Measurements from ENCODE around the gene SDHAF1.

SDHAF1 gene

GRCh38 chr19:35959040-35959967 lies 35.7 kb upstream of the SDHAF1 start:
- H4K20me1 ChIP-seq (ENCODE audit: insufficient read depth, low read length, poor library complexity, severe bottlenecking): no peaks in the 10 kb centered on the region
- no peaks in the 10 kb centered on the region for H3K27me3 ChIP-seq (ENCODE audit: insufficient read depth, low read length, poor library complexity, severe bottlenecking)
- no peak overlapping the region for H3K9ac ChIP-seq (ENCODE audit: low read depth, low read length, poor library complexity, severe bottlenecking)
- TF ChIP-seq CTCF (conservative IDR thresholded peaks at IDR 0.05; ENCODE audit: low read length) (no peak), EZH2phosphoT487 (IDR thresholded peaks at IDR 0.05; ENCODE audit: borderline replicate concordance) (no peak)
- H3K4me2 ChIP-seq (ENCODE audit: low read depth, low read length, poor library complexity, severe bottlenecking): no peak overlapping the region
- no peaks in the 10 kb centered on the region for H3K9me2 ChIP-seq (replicated peaks; ENCODE audit: low read depth, low read length)
- H3K79me2 ChIP-seq (ENCODE audit: insufficient read depth, low read length): no peaks in the 10 kb centered on the region
- no peak overlapping the region for H2AFZ ChIP-seq (ENCODE audit: low read length)
- no peaks in the 10 kb centered on the region for H3K4me1 ChIP-seq (ENCODE audit: insufficient read depth, low read length, poor library complexity, severe bottlenecking)
- H3K9me3 ChIP-seq (ENCODE audit: insufficient read depth, low read depth, low read length): no peaks in the 10 kb centered on the region
- H3F3A ChIP-seq (ENCODE audit: low read depth): no peaks in the 10 kb centered on the region
- no peaks in the 10 kb centered on the region for H3K36me3 ChIP-seq (ENCODE audit: insufficient read depth, low read length)
- no peak overlapping the region for H3K4me3 ChIP-seq (ENCODE audit: low read length, poor library complexity, severe bottlenecking)

GRCh38 chr19:35959968-35960320 lies 35.0 kb upstream of the SDHAF1 start:
- H3K9me3 ChIP-seq (ENCODE audit: insufficient read depth, low read depth, low read length): no peaks in the 10 kb centered on the region
- H3K4me2 ChIP-seq (ENCODE audit: low read depth, low read length, poor library complexity, severe bottlenecking): no peak overlapping the region
- H3K9ac ChIP-seq (ENCODE audit: low read depth, low read length, poor library complexity, severe bottlenecking): no peak overlapping the region
- H2AFZ ChIP-seq (ENCODE audit: low read length): no peak overlapping the region
- H3K79me2 ChIP-seq (ENCODE audit: insufficient read depth, low read length): no peaks in the 10 kb centered on the region
- no peaks in the 10 kb centered on the region for H3K36me3 ChIP-seq (ENCODE audit: insufficient read depth, low read length)
- no peaks in the 10 kb centered on the region for H3K4me1 ChIP-seq (ENCODE audit: insufficient read depth, low read length, poor library complexity, severe bottlenecking)
- H3F3A ChIP-seq (ENCODE audit: low read depth): no peaks in the 10 kb centered on the region
- H4K20me1 ChIP-seq (ENCODE audit: insufficient read depth, low read length, poor library complexity, severe bottlenecking): no peaks in the 10 kb centered on the region
- TF ChIP-seq EZH2phosphoT487 (IDR thresholded peaks at IDR 0.05; ENCODE audit: borderline replicate concordance) (no peak), CTCF (conservative IDR thresholded peaks at IDR 0.05; ENCODE audit: low read length) (no peak)
- H3K27me3 ChIP-seq (ENCODE audit: insufficient read depth, low read length, poor library complexity, severe bottlenecking): no peaks in the 10 kb centered on the region
- no peaks in the 10 kb centered on the region for H3K9me2 ChIP-seq (replicated peaks; ENCODE audit: low read depth, low read length)
- H3K4me3 ChIP-seq (ENCODE audit: low read length, poor library complexity, severe bottlenecking): no peak overlapping the region

GRCh38 chr19:35960432-35960972 lies 34.5 kb upstream of the SDHAF1 start:
- no peaks in the 10 kb centered on the region for H4K20me1 ChIP-seq (ENCODE audit: insufficient read depth, low read length, poor library complexity, severe bottlenecking)
- no peak overlapping the region for H2AFZ ChIP-seq (ENCODE audit: low read length)
- no peaks in the 10 kb centered on the region for H3K4me1 ChIP-seq (ENCODE audit: insufficient read depth, low read length, poor library complexity, severe bottlenecking)
- H3K9me2 ChIP-seq (replicated peaks; ENCODE audit: low read depth, low read length): no peaks in the 10 kb centered on the region
- H3K79me2 ChIP-seq (ENCODE audit: insufficient read depth, low read length): no peaks in the 10 kb centered on the region
- H3K4me2 ChIP-seq (ENCODE audit: low read depth, low read length, poor library complexity, severe bottlenecking): no peak overlapping the region
- no peaks in the 10 kb centered on the region for H3F3A ChIP-seq (ENCODE audit: low read depth)
- H3K4me3 ChIP-seq (ENCODE audit: low read length, poor library complexity, severe bottlenecking): no peak overlapping the region
- H3K27me3 ChIP-seq (ENCODE audit: insufficient read depth, low read length, poor library complexity, severe bottlenecking): no peaks in the 10 kb centered on the region
- no peak overlapping the region for H3K9ac ChIP-seq (ENCODE audit: low read depth, low read length, poor library complexity, severe bottlenecking)
- no peak for TF ChIP-seq EZH2phosphoT487 (IDR thresholded peaks at IDR 0.05; ENCODE audit: borderline replicate concordance)
- no peak for TF ChIP-seq CTCF (conservative IDR thresholded peaks at IDR 0.05; ENCODE audit: low read length)
- no peaks in the 10 kb centered on the region for H3K9me3 ChIP-seq (ENCODE audit: insufficient read depth, low read depth, low read length)
- no peaks in the 10 kb centered on the region for H3K36me3 ChIP-seq (ENCODE audit: insufficient read depth, low read length)

All from Loucy (cell line).